ENCODE data around the gene RRAGB. TPM values are rescaled to one million over a fixed set of nuclear protein-coding genes. Genes with fewer than 3 reads are reported as not detected.

RRAGB gene
- total RNA-seq, 1 donor from 2014 or later = 27.8 TPM

GRCh38 chrX:55777596-55777995 is 60.0 kb downstream of the RRAGB start:
- Mint-ChIP-seq H3K27ac (peak overlapping the region; percentile 71), H3K4me1 (no peaks in the 10 kb centered on the region), H3K9me3 (peaks cover 46% of the 10 kb centered on the region), H3K27me3 (ENCODE audit: low read depth) (no peaks in the 10 kb centered on the region), H3K36me3 (peaks cover 15% of the 10 kb centered on the region), H3K4me3 (no peak overlapping the region)
- DNase-seq (ENCODE audit: low spot score in 2 of 2, unreplicated experiment in 2 of 2) = no peak
- no peak for TF ChIP-seq CTCF (IDR thresholded peaks at IDR 0.05; ENCODE audit: unreplicated experiment)

GRCh38 chrX:55778322-55778721 is 60.8 kb downstream of the RRAGB start:
- H3K9me3 Mint-ChIP-seq = peaks cover 48% of the 10 kb centered on the region
- TF ChIP-seq CTCF (IDR thresholded peaks at IDR 0.05; ENCODE audit: unreplicated experiment) = no peak
- H3K4me3 Mint-ChIP-seq = no peak overlapping the region
- no peak for DNase-seq (ENCODE audit: low spot score in 2 of 2, unreplicated experiment in 2 of 2)
- H3K27me3 Mint-ChIP-seq (ENCODE audit: low read depth) = no peaks in the 10 kb centered on the region
- H3K36me3 Mint-ChIP-seq = peaks cover 12% of the 10 kb centered on the region
- no peaks in the 10 kb centered on the region for H3K4me1 Mint-ChIP-seq
- peak overlapping the region; percentile 47 for H3K27ac Mint-ChIP-seq

- Mint-ChIP-seq H3K4me1 (no peaks in the 10 kb centered on the region), H3K27me3 (ENCODE audit: low read depth) (no peaks in the 10 kb centered on the region), H3K4me3 (no peak overlapping the region), H3K36me3 (peaks cover 6% of the 10 kb centered on the region), H3K9me3 (peaks cover 48% of the 10 kb centered on the region), H3K27ac (no peak overlapping the region)
- DNase-seq (ENCODE audit: low spot score in 2 of 2, unreplicated experiment in 2 of 2) = no peak
- no peak for TF ChIP-seq CTCF (IDR thresholded peaks at IDR 0.05; ENCODE audit: unreplicated experiment)
These were observed 66.2 kb downstream of the RRAGB start for GRCh38 chrX:55783723-55784122.

GRCh38 chrX:55787063-55787462 is 69.5 kb downstream of the RRAGB start:
- peaks cover 2% of the 10 kb centered on the region for H3K36me3 Mint-ChIP-seq

GRCh38 chrX:55787727-55788126 is 70.2 kb downstream of the RRAGB start:
- Mint-ChIP-seq H3K36me3 (peaks cover 2% of the 10 kb centered on the region), H3K9me3 (peaks cover 35% of the 10 kb centered on the region), H3K4me3 (no peak overlapping the region), H3K27me3 (ENCODE audit: low read depth) (no peaks in the 10 kb centered on the region), H3K27ac (no peak overlapping the region), H3K4me1 (no peaks in the 10 kb centered on the region)
- TF ChIP-seq CTCF (IDR thresholded peaks at IDR 0.05; ENCODE audit: unreplicated experiment) = no peak
- DNase-seq (ENCODE audit: low spot score in 2 of 2, unreplicated experiment in 2 of 2) = no peak

More at GRCh38 chrX:55787063-55787462, 69.5 kb downstream of the RRAGB start:
- H3K9me3 Mint-ChIP-seq = peaks cover 34% of the 10 kb centered on the region
- H3K27me3 Mint-ChIP-seq (ENCODE audit: low read depth) = no peaks in the 10 kb centered on the region
- no peak for TF ChIP-seq CTCF (IDR thresholded peaks at IDR 0.05; ENCODE audit: unreplicated experiment)
- H3K4me3 Mint-ChIP-seq = no peak overlapping the region
- H3K27ac Mint-ChIP-seq = no peak overlapping the region
- DNase-seq (ENCODE audit: low spot score in 2 of 2, unreplicated experiment in 2 of 2) = no peak
- H3K4me1 Mint-ChIP-seq = no peaks in the 10 kb centered on the region

- H3K9me3 Mint-ChIP-seq = peaks cover 44% of the 10 kb centered on the region
- DNase-seq (ENCODE audit: low spot score in 2 of 2, unreplicated experiment in 2 of 2) = no peak
- no peaks in the 10 kb centered on the region for H3K27me3 Mint-ChIP-seq (ENCODE audit: low read depth)
- H3K4me3 Mint-ChIP-seq = no peak overlapping the region
- H3K36me3 Mint-ChIP-seq = no peaks in the 10 kb centered on the region
- no peaks in the 10 kb centered on the region for H3K4me1 Mint-ChIP-seq
- no peak overlapping the region for H3K27ac Mint-ChIP-seq
- TF ChIP-seq CTCF (IDR thresholded peaks at IDR 0.05; ENCODE audit: unreplicated experiment) = no peak
These were observed 76.9 kb downstream of the RRAGB start for GRCh38 chrX:55794405-55794804.
